HG03175 (cell line): ENCODE results near the gene C1QBP.
"Not testable (repeated sequence)": the region's sequence is repeated elsewhere in the genome, so short reads cannot be mapped to it uniquely, and the experiment has no call there.

Experiments
- ATAC-seq: cut with Tn5 transposase; IDR thresholded peaks from one replicate; pipeline ENCODE4 v1.9.1; 2021; ENCODE audit warnings: mild to moderate bottlenecking, moderate library complexity; ENCODE audit not compliant: unreplicated experiment

The C1QBP gene

GRCh38 chr17:5438716-5439445 lies at the start of gene C1QBP:
C1QBP (minus strand) TSS chr17:5439155; CDS start chr17:5439073, 82 bp downstream.
- peak; percentile 88 for ATAC-seq

- ATAC-seq = no peak
Observed at GRCh38 chr17:5488752-5489151, 49.8 kb upstream of the C1QBP start.

- peak; percentile 85 for ATAC-seq
Observed at GRCh38 chr17:5486206-5487124, 47.5 kb upstream of the C1QBP start, which contains the start of gene MIS12. MIS12 (plus strand) TSS chr17:5486566; CDS start chr17:5488863, 2,297 bp downstream.

GRCh38 chr17:5485270-5486205 lies 46.6 kb upstream of the C1QBP start, which contains the start of gene DERL2:
DERL2 (minus strand) TSS chr17:5486178; CDS start chr17:5486161, 17 bp downstream.
- peak; percentile 21 for ATAC-seq

- no peak for ATAC-seq
Observed at GRCh38 chr17:5481451-5481850, 42.5 kb upstream of the C1QBP start.

- ATAC-seq = no peak
Observed at GRCh38 chr17:5480962-5481361, 42.0 kb upstream of the C1QBP start.

- no peak for ATAC-seq
Observed at GRCh38 chr17:5478992-5479391, 40.0 kb upstream of the C1QBP start.

- ATAC-seq = no peak
Observed at GRCh38 chr17:5473906-5474305, 35.0 kb upstream of the C1QBP start.

- no peak for ATAC-seq
Observed at GRCh38 chr17:5472511-5472910, 33.6 kb upstream of the C1QBP start.

- ATAC-seq = no peak
Observed at GRCh38 chr17:5468075-5468473, 29.1 kb upstream of the C1QBP start.

- no peak for ATAC-seq
Observed at GRCh38 chr17:5467416-5467815, 28.5 kb upstream of the C1QBP start.

GRCh38 chr17:5466295-5466694 lies 27.3 kb upstream of the C1QBP start:
- ATAC-seq = no peak

GRCh38 chr17:5464717-5465507 lies 26.0 kb upstream of the C1QBP start:
- ATAC-seq = no peak

GRCh38 chr17:5446786-5447185 lies 7.8 kb upstream of the C1QBP start:
- no peak for ATAC-seq

- ATAC-seq = no peak
Observed at GRCh38 chr17:5444209-5444608, 5.3 kb upstream of the C1QBP start.

GRCh38 chr17:5443728-5444127 lies 4.8 kb upstream of the C1QBP start:
- no peak for ATAC-seq

- no peak for ATAC-seq
Observed at GRCh38 chr17:5439446-5439764, 450 bp upstream of the C1QBP start.

GRCh38 chr17:5437721-5438317 lies 1.1 kb downstream of the C1QBP start:
- no peak for ATAC-seq

- not testable (repeated sequence) for ATAC-seq
Observed at GRCh38 chr17:5435781-5436315, 3.1 kb downstream of the C1QBP start.
